ENCODE results near the gene MAN2B2.

MAN2B2 gene

GRCh38 chr4:6595897-6596537, 21.0 kb downstream of the MAN2B2 start:
- no peak for DNase-seq (ENCODE audit: low spot score)

DNA sequence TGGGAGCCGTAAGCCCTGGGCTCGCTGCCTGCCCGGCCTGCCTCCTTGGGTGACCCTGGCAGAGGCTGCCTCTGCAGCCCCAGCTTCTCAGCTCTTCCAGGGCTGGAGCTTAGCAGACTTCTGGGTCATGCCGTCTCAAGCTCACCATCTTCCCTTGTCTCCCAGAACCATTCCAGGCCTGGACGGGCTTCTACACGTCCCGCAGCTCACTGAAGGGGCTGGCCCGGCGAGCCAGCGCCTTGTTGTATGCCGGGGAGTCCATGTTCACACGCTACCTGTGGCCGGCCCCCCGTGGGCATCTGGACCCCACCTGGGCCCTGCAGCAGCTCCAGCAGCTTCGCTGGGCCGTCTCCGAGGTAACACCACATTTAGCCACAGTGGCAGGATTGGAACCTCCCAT, 22.0 kb downstream of the MAN2B2 start:
- no peak for DNase-seq (ENCODE audit: low spot score)

DNA sequence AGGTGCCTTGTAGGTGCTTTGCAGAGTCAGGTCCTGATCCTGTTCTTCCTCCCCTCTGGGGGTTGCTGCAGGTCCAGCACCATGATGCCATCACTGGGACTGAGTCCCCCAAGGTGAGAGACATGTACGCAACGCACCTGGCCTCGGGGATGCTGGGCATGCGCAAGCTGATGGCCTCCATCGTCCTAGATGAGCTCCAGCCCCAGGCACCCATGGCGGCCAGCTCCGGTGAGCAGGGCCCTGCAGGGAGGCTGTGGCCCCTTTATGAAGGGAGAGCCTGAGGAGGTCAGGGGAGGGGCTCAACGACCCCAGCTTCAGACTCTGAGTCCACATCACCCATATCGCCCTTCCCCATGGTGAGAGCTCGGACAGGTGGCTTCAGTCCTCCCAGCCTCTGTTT, 23.1 kb downstream of the MAN2B2 start:
- no peak for DNase-seq (ENCODE audit: low spot score)

DNA sequence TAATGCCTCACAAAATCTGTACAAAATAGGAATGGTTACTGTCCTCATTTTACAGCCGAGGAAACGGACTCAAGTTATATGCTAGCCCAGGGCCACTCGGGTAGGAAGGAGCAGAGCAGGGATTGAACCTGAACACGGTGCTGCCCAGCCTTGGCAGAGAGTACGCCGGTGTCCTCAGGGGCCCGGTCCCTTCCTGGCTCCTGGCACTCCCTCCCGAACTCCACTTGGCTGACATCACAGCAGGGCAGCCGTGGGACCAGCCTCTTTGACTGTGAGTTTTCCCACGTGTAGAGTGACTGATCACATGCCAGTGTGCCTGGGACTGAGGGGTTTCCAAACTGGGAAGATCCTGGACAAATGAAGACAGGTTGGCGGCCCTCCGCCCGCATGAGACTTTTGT, 23.7 kb downstream of the MAN2B2 start:
- no peak for DNase-seq (ENCODE audit: low spot score)

DNA sequence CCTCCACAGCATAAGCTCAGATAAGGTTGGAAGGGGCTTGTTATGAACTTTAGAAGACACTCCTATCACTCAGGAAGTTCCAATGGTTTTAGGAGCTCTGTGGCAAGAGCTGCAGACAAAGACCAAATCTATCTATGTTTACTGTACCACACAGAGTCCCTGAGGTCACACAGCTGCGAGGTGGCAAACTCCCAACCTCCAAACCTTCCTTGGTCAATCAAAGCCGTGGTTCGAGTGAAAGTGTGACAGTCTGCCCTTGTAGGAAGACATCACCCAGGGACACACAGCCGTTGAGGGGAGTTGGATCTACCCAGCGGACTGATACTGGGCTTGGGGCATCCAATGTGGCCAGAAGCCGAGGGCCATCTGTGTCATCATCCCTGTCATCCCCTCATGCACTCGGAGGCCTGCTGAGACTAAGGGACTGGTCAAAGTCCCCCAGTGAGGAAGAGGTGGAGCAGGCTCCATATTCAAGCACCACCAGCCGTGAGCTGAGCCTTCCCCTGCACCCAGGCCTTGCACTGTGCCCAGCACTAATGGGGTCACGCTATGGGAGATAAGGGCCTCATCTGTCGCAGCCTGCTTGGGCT, 26.8 kb downstream of the MAN2B2 start:
- DNase-seq (ENCODE audit: low spot score) = no peak

DNA sequence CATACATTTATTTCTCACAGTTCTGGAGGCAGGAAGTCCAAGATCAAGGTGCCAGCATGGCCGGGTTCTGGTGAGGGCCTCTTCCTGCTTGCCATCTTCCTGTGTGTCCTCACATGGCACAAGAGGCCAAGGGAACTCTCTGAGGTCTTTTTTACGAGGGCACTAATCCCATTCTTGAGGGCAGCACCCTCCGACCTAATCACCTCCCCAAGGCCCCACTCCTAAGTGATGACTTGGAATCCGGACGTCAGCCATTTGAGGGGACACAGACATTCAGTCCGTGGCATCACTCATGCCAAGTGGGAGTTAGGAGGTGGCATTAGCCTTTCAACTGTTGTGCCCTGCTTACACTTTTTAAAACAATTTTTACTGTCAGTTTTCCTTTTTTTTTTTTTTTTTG, 27.3 kb downstream of the MAN2B2 start:
- no peak for DNase-seq (ENCODE audit: low spot score)

DNA sequence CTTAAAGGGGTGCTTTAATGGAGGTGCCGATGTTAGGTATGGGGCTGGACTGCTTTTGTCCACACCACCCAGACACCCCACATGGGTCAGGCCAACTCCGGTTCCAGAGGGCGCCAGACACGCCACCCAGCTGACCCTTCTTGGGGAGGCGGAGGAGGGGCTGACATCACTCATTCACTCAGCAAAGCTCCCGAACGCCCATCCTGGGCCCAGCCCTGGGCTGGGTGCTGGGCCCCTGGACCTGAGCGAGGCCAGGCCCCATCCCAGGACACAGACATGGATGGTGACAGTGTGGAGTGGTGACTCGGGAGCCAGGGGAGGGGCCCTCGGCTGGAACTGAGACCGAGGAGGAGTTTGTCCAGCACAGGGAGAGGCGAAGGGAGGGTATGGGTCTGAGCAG, 28.1 kb downstream of the MAN2B2 start:
- no peak for DNase-seq (ENCODE audit: low spot score)

GRCh38 chr4:6605114-6605513, 30.1 kb downstream of the MAN2B2 start:
- DNase-seq (ENCODE audit: low spot score) = no peak

GRCh38 chr4:6605605-6606004, 30.6 kb downstream of the MAN2B2 start:
- DNase-seq (ENCODE audit: low spot score) = no peak

- DNase-seq (ENCODE audit: low spot score) = no peak
These were observed 31.7 kb downstream of the MAN2B2 start for GRCh38 chr4:6606465-6607235.

- no peak for DNase-seq (ENCODE audit: low spot score)
These were observed 32.5 kb downstream of the MAN2B2 start for GRCh38 chr4:6607368-6608055.

DNA sequence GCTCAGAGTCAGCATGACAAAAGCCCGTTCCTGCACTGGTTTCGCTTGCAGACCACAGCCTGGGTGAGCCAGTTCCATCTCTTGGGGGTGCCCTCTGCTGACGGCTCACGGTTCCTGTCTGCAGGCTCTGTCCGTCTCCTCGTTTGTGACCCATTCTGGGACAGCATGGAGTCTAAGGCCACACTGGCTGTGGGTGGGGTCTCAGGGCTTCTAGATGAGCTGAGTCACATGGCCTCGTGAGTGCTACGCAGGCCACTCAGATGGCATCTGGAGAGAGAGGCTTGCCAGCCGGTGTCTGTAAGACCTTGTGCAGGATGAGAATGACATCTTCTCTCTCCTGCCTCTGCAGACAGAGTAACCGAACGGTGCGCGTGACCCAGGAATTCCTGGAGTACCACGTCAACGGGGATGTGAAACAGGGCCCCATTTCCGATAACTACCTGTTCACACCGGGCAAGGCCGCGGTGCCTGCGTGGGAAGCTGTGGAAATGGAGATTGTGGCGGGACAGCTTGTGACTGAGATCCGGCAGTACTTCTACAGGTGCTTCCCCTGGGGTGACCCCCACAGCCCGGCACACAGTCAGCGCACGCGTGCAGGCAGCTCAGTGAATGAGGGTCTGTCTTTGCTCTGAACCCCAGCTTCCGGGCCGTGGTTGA, 33.9 kb downstream of the MAN2B2 start:
- no peak for DNase-seq (ENCODE audit: low spot score)

GRCh38 chr4:6609415-6610079, 34.6 kb downstream of the MAN2B2 start:
- DNase-seq (ENCODE audit: low spot score) = no peak

GRCh38 chr4:6610856-6611430, 36.0 kb downstream of the MAN2B2 start:
- DNase-seq (ENCODE audit: low spot score) = no peak

GRCh38 chr4:6612961-6613675, 38.1 kb downstream of the MAN2B2 start:
- no peak for DNase-seq (ENCODE audit: low spot score)

DNA sequence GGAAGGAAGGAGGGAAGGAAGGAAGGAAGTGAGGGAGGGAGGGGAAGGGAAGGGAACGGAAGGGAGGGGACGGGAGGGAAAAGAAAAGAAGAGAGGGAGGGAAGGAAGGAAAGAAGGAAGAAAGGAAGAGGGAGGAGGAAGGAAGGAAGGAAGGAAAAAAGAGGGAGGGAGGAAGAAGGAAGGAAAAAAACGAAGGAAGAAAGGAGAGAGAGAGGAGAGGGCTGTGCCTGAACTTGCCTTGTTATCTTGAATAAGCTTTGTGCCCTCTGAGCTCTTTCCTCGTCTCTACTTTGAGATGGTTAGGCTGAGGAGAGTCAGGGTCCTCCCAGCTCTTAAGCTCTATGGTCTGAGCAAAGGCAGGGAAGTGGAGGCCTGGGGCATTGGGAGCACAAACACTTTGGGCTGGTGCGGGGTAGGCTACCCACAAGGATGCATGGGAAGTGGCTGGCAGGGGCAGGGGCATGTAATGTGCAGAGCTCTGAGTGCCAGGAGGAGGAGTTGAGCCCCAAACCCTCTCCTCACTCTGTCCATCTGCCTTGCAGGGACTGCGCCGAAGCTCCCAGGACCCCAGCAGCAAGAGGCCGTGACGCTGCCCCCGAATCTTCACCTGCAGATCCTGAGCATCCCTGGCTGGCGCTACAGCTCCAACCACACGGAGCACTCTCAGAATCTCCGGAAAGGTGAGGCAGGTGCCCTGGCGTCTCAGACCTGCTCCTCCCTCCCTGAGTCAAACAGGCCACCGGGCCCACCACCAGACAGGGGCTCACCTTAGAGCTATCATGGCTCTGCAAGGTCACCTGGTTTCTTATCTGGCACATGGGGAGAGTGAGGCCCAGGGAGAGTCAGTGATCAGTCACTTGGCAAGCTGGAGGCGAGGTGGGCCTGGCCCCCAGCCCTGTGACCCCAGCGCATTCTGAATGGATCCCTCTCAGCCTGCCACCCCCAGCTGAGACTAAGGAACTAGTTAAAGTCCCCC, 39.0 kb downstream of the MAN2B2 start:
- DNase-seq (ENCODE audit: low spot score) = no peak

DNA sequence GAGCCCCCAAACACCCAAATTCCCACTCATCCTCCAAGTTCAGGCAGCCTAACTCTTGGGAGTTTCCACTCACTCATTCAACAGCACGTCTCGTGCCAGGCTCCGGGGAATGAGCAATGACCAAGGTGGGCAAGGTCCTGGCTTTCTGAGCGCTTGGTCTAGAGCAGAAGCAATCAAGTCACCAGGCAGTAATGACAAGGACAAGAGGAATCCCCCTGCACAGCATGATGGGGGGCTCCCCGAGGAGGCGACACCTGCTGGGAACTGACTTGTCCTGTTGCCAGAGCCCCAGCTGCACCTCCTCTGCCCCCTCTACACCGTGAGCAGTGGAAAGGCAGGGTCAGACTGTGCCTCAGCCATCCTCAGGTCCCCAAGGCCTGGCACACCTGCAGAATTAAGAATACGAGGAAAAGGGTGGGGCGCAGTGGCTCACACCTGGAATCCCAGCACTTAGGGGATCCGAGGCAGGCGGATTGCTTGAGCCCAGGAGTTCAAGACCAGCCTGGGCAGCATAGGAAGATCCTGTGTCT, 39.8 kb downstream of the MAN2B2 start:
- no peak for DNase-seq (ENCODE audit: low spot score)

DNA sequence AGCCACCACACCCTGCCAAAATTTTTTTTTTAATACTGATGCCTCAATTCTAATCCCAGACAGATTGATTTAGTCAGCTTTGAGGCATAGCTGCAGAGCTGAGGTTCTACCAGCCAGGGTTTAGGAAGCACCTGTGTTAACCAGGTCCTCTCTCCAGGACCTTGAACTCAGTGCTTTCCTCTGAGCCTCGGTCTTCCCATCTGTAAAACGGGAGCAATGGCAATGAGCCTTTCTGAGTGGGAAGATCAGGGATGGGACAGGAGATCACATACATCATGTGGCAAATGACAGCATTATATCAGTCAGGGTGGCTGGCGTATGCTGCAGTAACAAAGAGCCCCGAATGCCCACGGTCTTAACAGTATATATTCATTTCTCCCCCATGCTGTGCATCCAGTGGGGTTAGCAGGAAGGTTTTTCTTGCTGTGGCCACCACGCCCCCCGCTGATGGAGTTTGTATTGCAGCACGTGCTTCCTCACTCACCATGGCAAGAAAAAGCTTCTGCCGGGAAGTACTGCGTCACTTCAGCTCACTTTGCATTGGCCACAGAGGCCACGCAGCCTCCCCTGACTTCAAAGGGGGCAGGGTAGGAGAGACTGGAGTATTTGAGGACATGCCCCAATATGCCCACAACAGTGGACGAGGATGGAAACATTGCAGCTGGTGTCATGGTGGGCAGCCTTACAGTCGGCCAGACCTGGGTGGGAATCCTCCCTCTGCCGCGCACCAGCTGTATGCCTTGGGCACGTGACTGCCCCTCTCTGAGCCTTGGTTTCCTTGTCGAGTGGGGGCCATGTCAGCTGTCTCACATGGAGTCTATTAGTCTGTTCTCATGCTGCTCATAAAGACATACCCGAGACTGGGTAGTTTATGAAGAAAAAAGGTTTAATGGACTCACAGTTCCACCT, 41.4 kb downstream of the MAN2B2 start:
- DNase-seq (ENCODE audit: low spot score) = no peak
